Activated gamma-delta T cell treated with anti-CD3 and anti-CD28 coated beads, Interleukin-2, amount 50 U/mL, for 16 hours (primary cell): ENCODE results near the gene ELOVL1.
"Not testable (repeated sequence)": the region's sequence is repeated elsewhere in the genome, so short reads cannot be mapped to it uniquely, and the experiment has no call there.

ENCODE experiments used
- DNase-seq: peaks from one replicate; pipeline ENCODE4 v3.0.0-alpha.2; 2020; ENCODE audit warnings: low read depth

Gene ELOVL1

GRCh38 chr1:43367904-43368645, at the start of gene ELOVL1:
ELOVL1 (minus strand) TSS chr1:43368011; CDS start chr1:43365609, 2,402 bp downstream.
- peak; percentile 84 for DNase-seq

- no peak for DNase-seq
Measured at GRCh38 chr1:43415901-43416300, 48.1 kb upstream of the ELOVL1 start.

- DNase-seq, result peak; percentile 51
Measured at GRCh38 chr1:43414634-43415223, 46.9 kb upstream of the ELOVL1 start.

GRCh38 chr1:43413426-43413825, 45.6 kb upstream of the ELOVL1 start:
- not testable (repeated sequence) for DNase-seq

GRCh38 chr1:43410571-43410970, 42.8 kb upstream of the ELOVL1 start:
- DNase-seq, result no peak

- DNase-seq, result no peak
Measured at GRCh38 chr1:43405876-43406234, 38.0 kb upstream of the ELOVL1 start.

- no peak for DNase-seq
Measured at GRCh38 chr1:43405219-43405875, 37.5 kb upstream of the ELOVL1 start.

- no peak for DNase-seq
Measured at GRCh38 chr1:43404353-43404752, 36.5 kb upstream of the ELOVL1 start.

- no peak for DNase-seq
Measured at GRCh38 chr1:43402089-43402865, 34.5 kb upstream of the ELOVL1 start.

GRCh38 chr1:43400441-43400840, 32.6 kb upstream of the ELOVL1 start:
- DNase-seq, result not testable (repeated sequence)

GRCh38 chr1:43398227-43398626, 30.4 kb upstream of the ELOVL1 start:
- DNase-seq, result no peak

- no peak for DNase-seq
Measured at GRCh38 chr1:43396059-43396458, 28.2 kb upstream of the ELOVL1 start.

- no peak for DNase-seq
Measured at GRCh38 chr1:43395523-43395922, 27.7 kb upstream of the ELOVL1 start.

GRCh38 chr1:43392702-43393101, 24.9 kb upstream of the ELOVL1 start:
- no peak for DNase-seq

GRCh38 chr1:43389326-43390313, 21.8 kb upstream of the ELOVL1 start, which contains the start of the genes MED8 and SZT2:
MED8 (minus strand) TSS chr1:43389800; CDS start chr1:43389764, 36 bp downstream.
SZT2 (plus strand) TSS chr1:43389899; CDS start chr1:43389969, 70 bp downstream.
- DNase-seq, result peak; percentile 91

- no peak for DNase-seq
Measured at GRCh38 chr1:43388613-43389012, 20.8 kb upstream of the ELOVL1 start.

GRCh38 chr1:43387976-43388599, 20.3 kb upstream of the ELOVL1 start:
- no peak for DNase-seq

- no peak for DNase-seq
Measured at GRCh38 chr1:43386676-43387075, 18.9 kb upstream of the ELOVL1 start.

- no peak for DNase-seq
Measured at GRCh38 chr1:43383449-43383848, 15.6 kb upstream of the ELOVL1 start.

GRCh38 chr1:43382027-43382779, 14.4 kb upstream of the ELOVL1 start:
- DNase-seq, result no peak
